Panc1 (cell line): ENCODE data around the gene E2F1. TPM values are rescaled to one million over a fixed set of nuclear protein-coding genes. Genes with fewer than 3 reads are reported as not detected.

Experiments used
- ATAC-seq: fragments of 200-7000 bp; cut with Tn5 transposase; 2 replicates; pipeline ENCODE4 v1.9.1; 2020; ENCODE audit warnings: mild to moderate bottlenecking, moderate library complexity
- BruUV-seq: library from RNA; stranded (reverse); fragments of 400-500 nt; replicated peaks from 2 replicates; lab custom pipeline; 2021; lab: Mats Ljungman, UMichigan
- CTCF ChIA-PET: fragments of 300-600 bp; sonication (Branson Sonifier 250); formaldehyde crosslinking; loops from one replicate; lab custom pipeline; 2022; ENCODE audit warnings: antibody characterized with exemption; lab: Charles Lee
- POLR2A ChIA-PET: fragments of 300-600 bp; sonication (Branson Sonifier 250); formaldehyde crosslinking; loops from one replicate; lab custom pipeline; 2022; ENCODE audit warnings: antibody characterized with exemption; lab: Charles Lee
- DNase-seq: peaks from one replicate; pipeline ENCODE4 v3.0.0-alpha.2; 2010; ENCODE audit warnings: low read depth, low spot score
- H3K27ac ChIP-seq: 2 replicates; pipeline ENCODE4 v1.5.1; 2011; ENCODE audit warnings: mild to moderate bottlenecking, low read length, inconsistent platforms
- H3K27me3 ChIP-seq: fragments of 200-500 bp; sonication (Bioruptor generic); 2 replicates; pipeline ENCODE4 v1.6.0; 2014; ENCODE audit warnings: low read length, inconsistent platforms; ENCODE audit not compliant: control insufficient read depth, insufficient read depth
- H3K36me3 ChIP-seq: fragments of 200-500 bp; sonication (Bioruptor generic); 2 replicates; pipeline ENCODE4 v1.5.1; 2014; ENCODE audit warnings: inconsistent platforms, mild to moderate bottlenecking, low read length, moderate library complexity; ENCODE audit not compliant: control insufficient read depth, insufficient read depth
- H3K4me1 ChIP-seq: 2 replicates; pipeline ENCODE4 v1.5.1; 2011; ENCODE audit warnings: inconsistent platforms, mild to moderate bottlenecking, low read length, moderate library complexity; ENCODE audit not compliant: control insufficient read depth, insufficient read depth
- H3K4me3 ChIP-seq, 2 experiments: 2 replicates each; pipeline ENCODE4 v1.5.1; 2011 to 2012; ENCODE audit warnings: low read depth in 2 of 2, low read length in 2 of 2, mild to moderate bottlenecking in 2 of 2, inconsistent platforms in 1 of 2, moderate library complexity in 1 of 2
- H3K9me3 ChIP-seq: fragments of 200-500 bp; sonication (Bioruptor generic); 2 replicates; pipeline ENCODE4 v1.5.1; 2014; ENCODE audit warnings: low read depth, mild to moderate bottlenecking, inconsistent platforms, low read length, moderate library complexity; ENCODE audit not compliant: control insufficient read depth, insufficient read depth
- CTCF ChIP-seq: fragments of 450-650 bp; IDR thresholded peaks from 2 replicates; pipeline ENCODE4 v1.5.1; 2017; ENCODE audit warnings: mild to moderate bottlenecking
- POLR2AphosphoS5 ChIP-seq: IDR thresholded peaks from 2 replicates; pipeline ENCODE4 v1.6.1; 2012; ENCODE audit warnings: mild to moderate bottlenecking, low read depth, low read length, moderate library complexity
- REST ChIP-seq, 2 experiments: IDR thresholded peaks; 2 replicates each; pipeline ENCODE4 v1.6.1; 2011 to 2012; ENCODE audit warnings: low read depth in 2 of 2, control low read depth in 1 of 2, low read length in 1 of 2, mild to moderate bottlenecking in 1 of 2, moderate library complexity in 1 of 2; ENCODE audit not compliant: insufficient read depth in 1 of 2
- SIN3A ChIP-seq: IDR thresholded peaks from 2 replicates; pipeline ENCODE4 v1.6.1; 2012; ENCODE audit warnings: low read depth, mild to moderate bottlenecking, low read length, moderate library complexity, borderline replicate concordance; ENCODE audit not compliant: insufficient read depth
- TCF7L2 ChIP-seq: IDR thresholded peaks from 2 replicates; pipeline ENCODE4 v1.6.1; 2011; ENCODE audit warnings: mild to moderate bottlenecking, low read depth, low read length, inconsistent platforms
- in situ Hi-C: cut with HindIII; loops from 2 replicates; pipeline ENCODE4 v1.10.0; 2016; ENCODE audit warnings: low sequenced_read_pairs, low pct_unique_long_range_greater_than_20kb
- intact Hi-C: fragments of 100-400 bp; cut with micrococcal nuclease; formaldehyde crosslinking; loops from one replicate; pipeline ENCODE4 v1.10.0; 2022; ENCODE audit not compliant: unreplicated experiment
- total RNA-seq: library from RNA; stranded (reverse); gene quantifications from one replicate; pipeline ENCODE4 v1.2.1, GENCODE V29; 2021; ENCODE audit not compliant: unreplicated experiment

E2F1 gene
- total RNA-seq, 1 experiment from 2014 or later, result 64.2 TPM

GRCh38 chr20:33689493-33689892 lies 3.3 kb upstream of the E2F1 start:
- Histone ChIP-seq H3K27me3 (no peaks in the 10 kb centered on the region), H3K27ac (no peak overlapping the region), H3K4me3 (no peak overlapping the region), H3K9me3 (no peaks in the 10 kb centered on the region), H3K4me1 (peaks cover 6% of the 10 kb centered on the region), H3K36me3 (no peaks in the 10 kb centered on the region)
- no peak for DNase-seq
- CTCF ChIA-PET, result no interaction called here
- intact Hi-C loops, result no loop called here
- no peak for ATAC-seq
- POLR2A ChIA-PET, result no interaction called here
- TF ChIP-seq POLR2AphosphoS5 (no peak), REST (IDR thresholded peaks at IDR 0.05; ENCODE audit: insufficient read depth in 1 of 2, low read depth in 2 of 2, low read length in 1 of 2) (no peak), SIN3A (no peak), CTCF (no peak), TCF7L2 (no peak)
- in situ Hi-C loops, result no loop called here
- no TSS peak for BruUV-seq

GRCh38 chr20:33688938-33689424 lies 2.8 kb upstream of the E2F1 start:
- intact Hi-C loops (no loop called here), in situ Hi-C loops (no loop called here)
- no peak for TF ChIP-seq POLR2AphosphoS5
- TF ChIP-seq TCF7L2, result no peak
- TF ChIP-seq SIN3A, result no peak
- no peak for TF ChIP-seq CTCF
- TF ChIP-seq REST (IDR thresholded peaks at IDR 0.05; ENCODE audit: insufficient read depth in 1 of 2, low read depth in 2 of 2, low read length in 1 of 2), result no peak
- Histone ChIP-seq H3K9me3 (no peaks in the 10 kb centered on the region), H3K4me3 (no peak overlapping the region), H3K27ac (no peak overlapping the region), H3K36me3 (no peaks in the 10 kb centered on the region), H3K4me1 (peaks cover 6% of the 10 kb centered on the region), H3K27me3 (no peaks in the 10 kb centered on the region)
- no TSS peak for BruUV-seq
- ChIA-PET CTCF (no interaction called here), POLR2A (no interaction called here)
- ATAC-seq, result no peak
- no peak for DNase-seq
